Measurements from ENCODE around the gene GUCY2C.
"Not testable (repeated sequence)": the region's sequence is repeated elsewhere in the genome, so short reads cannot be mapped to it uniquely, and the experiment has no call there.

GUCY2C gene

DNA sequence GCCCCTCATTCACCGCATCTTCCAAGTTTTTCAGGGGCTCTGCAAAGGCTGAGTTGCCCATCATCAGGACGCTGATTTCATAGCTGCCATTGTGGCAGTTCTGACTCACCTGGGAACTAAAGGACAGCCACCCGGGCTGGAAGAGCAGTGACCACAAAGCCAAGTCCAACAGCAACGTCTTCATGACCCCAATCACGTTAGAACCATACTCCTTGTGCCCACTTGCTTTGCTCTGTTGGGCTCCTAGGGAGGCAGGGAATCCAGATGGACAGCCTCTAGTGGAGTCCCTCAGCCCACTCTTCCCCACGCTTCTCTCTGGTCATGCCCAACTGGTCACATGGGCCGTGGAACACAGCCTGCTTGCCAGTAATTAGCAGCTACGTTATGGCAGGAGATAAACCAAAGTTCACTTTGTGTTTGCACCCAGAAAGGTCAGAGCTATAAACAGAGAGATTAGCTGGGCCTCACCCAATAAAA lies at the start of gene GUCY2C:
Gene GUCY2C, minus strand, starts transcription at position 335 of the 477 bp plus-strand sequence. Its CDS starts 151 bp downstream, at position 184.
- H3K9me3 Mint-ChIP-seq = no peaks in the 10 kb centered on the region
- H3K4me1 Mint-ChIP-seq (ENCODE audit: low read depth) = peaks cover 8% of the 10 kb centered on the region
- no peak within 1 kb of the TSS for H3K4me3 Mint-ChIP-seq
- H3K27me3 Mint-ChIP-seq = peaks cover 5% of the 10 kb centered on the region
- H3K27ac Mint-ChIP-seq = no peak within 1 kb of the TSS
- intact Hi-C loops (cut with micrococcal nuclease) = no loop called here
- no peaks in the 10 kb centered on the region for H3K36me3 Mint-ChIP-seq (ENCODE audit: low read depth)

DNA sequence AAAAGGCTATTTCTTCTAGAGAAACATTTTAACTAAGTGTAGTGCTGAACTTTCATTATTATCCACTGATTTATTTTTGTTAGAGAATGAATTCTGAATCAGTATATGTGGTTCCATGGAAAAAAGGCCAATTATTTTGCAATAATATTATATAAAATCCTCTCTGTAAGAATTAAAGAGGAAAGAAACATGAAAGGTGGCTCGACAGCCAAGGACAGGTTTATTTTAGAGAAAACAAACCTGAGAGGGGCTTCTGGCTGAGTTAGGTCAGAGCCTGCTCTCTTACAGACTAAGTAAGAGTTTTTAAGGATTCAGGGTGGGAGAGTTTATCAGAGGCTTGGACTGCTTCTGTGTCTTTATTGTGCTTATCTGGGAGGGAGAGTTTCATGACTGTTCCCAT lies 46.7 kb upstream of the GUCY2C start:
- Mint-ChIP-seq H3K27me3 (peaks cover 1% of the 10 kb centered on the region), H3K36me3 (ENCODE audit: low read depth) (peaks cover 11% of the 10 kb centered on the region)

DNA sequence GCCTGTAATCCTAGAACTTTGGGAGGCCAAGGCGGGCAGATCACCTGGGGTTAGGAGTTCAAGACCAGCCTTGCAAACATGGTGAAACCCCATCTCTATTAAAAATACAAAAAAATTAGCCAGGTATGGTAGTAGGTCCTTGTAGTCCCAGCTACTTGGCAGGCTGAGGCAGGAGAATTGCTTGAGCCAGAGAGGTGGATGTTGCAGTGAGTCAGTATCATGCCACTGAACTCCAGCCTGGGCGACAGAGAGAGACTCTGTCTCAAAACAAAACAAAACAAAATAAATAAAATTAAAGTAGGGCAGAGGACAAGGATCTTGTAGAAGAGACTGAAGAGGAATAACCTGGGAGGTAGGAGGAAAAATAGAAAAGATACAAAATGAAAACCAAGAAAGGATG lies 45.5 kb upstream of the GUCY2C start:
- Mint-ChIP-seq H3K27me3 (peaks cover 1% of the 10 kb centered on the region), H3K27ac (no peak overlapping the region), H3K9me3 (peaks cover 13% of the 10 kb centered on the region), H3K4me3 (no peak overlapping the region), H3K36me3 (ENCODE audit: low read depth) (peaks cover 11% of the 10 kb centered on the region), H3K4me1 (ENCODE audit: low read depth) (no peaks in the 10 kb centered on the region)
- intact Hi-C loops (cut with micrococcal nuclease) = no loop called here

More for the DNA sequence above, 46.7 kb upstream of the GUCY2C start:
- H3K9me3 Mint-ChIP-seq = peaks cover 13% of the 10 kb centered on the region
- H3K4me1 Mint-ChIP-seq (ENCODE audit: low read depth) = no peaks in the 10 kb centered on the region
- H3K4me3 Mint-ChIP-seq = no peak overlapping the region
- intact Hi-C loops (cut with micrococcal nuclease) = no loop called here
- H3K27ac Mint-ChIP-seq = no peak overlapping the region

- peaks cover 10% of the 10 kb centered on the region for H3K9me3 Mint-ChIP-seq
- peaks cover 1% of the 10 kb centered on the region for H3K27me3 Mint-ChIP-seq
- peaks cover 11% of the 10 kb centered on the region for H3K36me3 Mint-ChIP-seq (ENCODE audit: low read depth)
- H3K27ac Mint-ChIP-seq = no peak overlapping the region
- intact Hi-C loops (cut with micrococcal nuclease) = no loop called here
- no peaks in the 10 kb centered on the region for H3K4me1 Mint-ChIP-seq (ENCODE audit: low read depth)
- H3K4me3 Mint-ChIP-seq = no peak overlapping the region
These were observed 44.8 kb upstream of the GUCY2C start for GRCh38 chr12:14741153-14741552.

- intact Hi-C loops (cut with micrococcal nuclease); H3K4me3 Mint-ChIP-seq; H3K27ac Mint-ChIP-seq; H3K4me1 Mint-ChIP-seq (ENCODE audit: low read depth); H3K27me3 Mint-ChIP-seq; H3K9me3 Mint-ChIP-seq; H3K36me3 Mint-ChIP-seq (ENCODE audit: low read depth): not testable (repeated sequence)
These were observed 40.0 kb upstream of the GUCY2C start for GRCh38 chr12:14736441-14736840.

DNA sequence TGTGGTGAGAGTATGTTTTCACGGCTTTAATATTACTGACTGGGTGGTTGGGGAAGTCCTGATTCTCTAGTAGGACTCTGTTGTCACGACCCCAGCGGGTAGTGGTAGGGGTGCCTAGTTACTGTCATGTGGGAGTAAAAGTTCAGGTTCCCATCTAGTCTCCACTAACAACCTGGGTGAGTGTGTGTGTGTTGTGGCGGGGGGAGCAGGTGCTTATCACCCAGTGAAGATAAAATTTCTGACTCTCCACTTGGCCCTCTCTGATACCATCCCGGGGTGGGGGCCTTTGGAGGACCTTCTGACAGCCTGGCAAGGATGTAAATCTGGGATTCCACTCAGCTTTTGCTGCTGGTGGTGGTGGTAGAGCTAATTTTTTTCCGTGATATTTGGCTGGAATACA lies 35.4 kb upstream of the GUCY2C start:
- peaks cover 5% of the 10 kb centered on the region for H3K27me3 Mint-ChIP-seq
- no peaks in the 10 kb centered on the region for H3K36me3 Mint-ChIP-seq (ENCODE audit: low read depth)
- no peak overlapping the region for H3K4me3 Mint-ChIP-seq
- intact Hi-C loops (cut with micrococcal nuclease) = no loop called here
- no peak overlapping the region for H3K27ac Mint-ChIP-seq
- no peaks in the 10 kb centered on the region for H3K4me1 Mint-ChIP-seq (ENCODE audit: low read depth)
- H3K9me3 Mint-ChIP-seq = peaks cover 11% of the 10 kb centered on the region

DNA sequence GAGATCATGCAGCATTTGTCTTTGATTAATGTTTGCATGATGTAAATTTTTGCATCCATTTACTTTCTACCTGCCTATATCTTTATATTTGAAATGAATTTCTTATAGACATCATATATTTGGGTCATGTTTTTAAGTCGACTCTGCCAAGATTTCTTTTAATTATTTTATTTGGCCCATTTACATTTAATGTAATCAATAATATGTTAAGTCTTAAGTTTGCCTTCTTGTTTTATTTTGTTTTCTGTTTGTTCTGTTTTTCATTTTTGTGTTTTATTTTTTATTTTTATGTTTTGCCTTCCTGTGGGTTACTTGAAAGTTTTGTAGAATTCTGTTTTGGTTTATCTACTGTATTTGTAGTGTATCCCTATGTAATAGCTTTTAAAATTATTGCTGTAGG lies 33.2 kb upstream of the GUCY2C start:
- no peak overlapping the region for H3K4me3 Mint-ChIP-seq
- intact Hi-C loops (cut with micrococcal nuclease) = no loop called here
- H3K9me3 Mint-ChIP-seq = peaks cover 24% of the 10 kb centered on the region
- peaks cover 5% of the 10 kb centered on the region for H3K27me3 Mint-ChIP-seq
- H3K4me1 Mint-ChIP-seq (ENCODE audit: low read depth) = no peaks in the 10 kb centered on the region
- H3K27ac Mint-ChIP-seq = no peak overlapping the region
- H3K36me3 Mint-ChIP-seq (ENCODE audit: low read depth) = no peaks in the 10 kb centered on the region

- H3K36me3 Mint-ChIP-seq (ENCODE audit: low read depth) = no peaks in the 10 kb centered on the region
- H3K27me3 Mint-ChIP-seq = peaks cover 1% of the 10 kb centered on the region
- H3K4me1 Mint-ChIP-seq (ENCODE audit: low read depth) = no peaks in the 10 kb centered on the region
- H3K4me3 Mint-ChIP-seq = no peak overlapping the region
- intact Hi-C loops (cut with micrococcal nuclease) = loop anchor here (1.0 to 5.0 kb wide), 4 partner anchors 124 to 545 kb away; partner anchors contain the start of gene RERG
- H3K9me3 Mint-ChIP-seq = peaks cover 14% of the 10 kb centered on the region
- H3K27ac Mint-ChIP-seq = no peak overlapping the region
These were observed 27.4 kb upstream of the GUCY2C start for GRCh38 chr12:14723763-14724162.

GRCh38 chr12:14716848-14717444 lies 20.5 kb upstream of the GUCY2C start:
- H3K27me3 Mint-ChIP-seq = peaks cover 8% of the 10 kb centered on the region
- intact Hi-C loops (cut with micrococcal nuclease) = loop anchor here (1.0 to 5.0 kb wide), 3 partner anchors 87 to 478 kb away; no protein-coding TSS in a partner anchor
- H3K9me3 Mint-ChIP-seq = no peaks in the 10 kb centered on the region

DNA sequence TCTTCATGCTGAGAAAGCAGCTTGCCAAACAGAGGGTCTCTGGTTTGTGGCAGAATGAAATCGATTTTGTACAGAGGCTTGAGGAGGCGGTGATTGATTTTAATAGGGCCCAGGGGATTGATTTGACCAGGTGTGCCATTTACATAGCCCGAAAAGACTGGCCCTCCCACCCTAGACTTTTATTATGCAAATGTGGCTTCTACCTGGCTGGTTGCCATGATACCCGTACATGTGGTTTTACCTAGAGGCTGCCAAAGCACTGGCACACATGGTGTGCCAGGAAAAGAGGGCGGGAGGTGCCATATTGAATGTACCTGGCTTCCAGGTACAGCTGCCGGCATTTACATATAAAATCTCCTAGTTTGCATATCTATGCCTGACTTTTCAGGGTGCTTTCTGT lies 18.0 kb upstream of the GUCY2C start:
- Mint-ChIP-seq H3K9me3 (no peaks in the 10 kb centered on the region), H3K4me3 (no peak overlapping the region), H3K27me3 (peaks cover 21% of the 10 kb centered on the region), H3K27ac (no peak overlapping the region), H3K36me3 (ENCODE audit: low read depth) (no peaks in the 10 kb centered on the region), H3K4me1 (ENCODE audit: low read depth) (peaks cover 12% of the 10 kb centered on the region)
- intact Hi-C loops (cut with micrococcal nuclease) = no loop called here

More at GRCh38 chr12:14716848-14717444, 20.5 kb upstream of the GUCY2C start:
- no peaks in the 10 kb centered on the region for H3K36me3 Mint-ChIP-seq (ENCODE audit: low read depth)
- no peaks in the 10 kb centered on the region for H3K4me1 Mint-ChIP-seq (ENCODE audit: low read depth)
- H3K4me3 Mint-ChIP-seq = no peak overlapping the region
- no peak overlapping the region for H3K27ac Mint-ChIP-seq

GRCh38 chr12:14710632-14711320 lies 14.4 kb upstream of the GUCY2C start:
- Mint-ChIP-seq H3K9me3 (no peaks in the 10 kb centered on the region), H3K36me3 (ENCODE audit: low read depth) (no peaks in the 10 kb centered on the region), H3K4me1 (ENCODE audit: low read depth) (peaks cover 22% of the 10 kb centered on the region), H3K27me3 (peaks cover 42% of the 10 kb centered on the region), H3K4me3 (no peak overlapping the region), H3K27ac (no peak overlapping the region)
- intact Hi-C loops (cut with micrococcal nuclease) = no loop called here

DNA sequence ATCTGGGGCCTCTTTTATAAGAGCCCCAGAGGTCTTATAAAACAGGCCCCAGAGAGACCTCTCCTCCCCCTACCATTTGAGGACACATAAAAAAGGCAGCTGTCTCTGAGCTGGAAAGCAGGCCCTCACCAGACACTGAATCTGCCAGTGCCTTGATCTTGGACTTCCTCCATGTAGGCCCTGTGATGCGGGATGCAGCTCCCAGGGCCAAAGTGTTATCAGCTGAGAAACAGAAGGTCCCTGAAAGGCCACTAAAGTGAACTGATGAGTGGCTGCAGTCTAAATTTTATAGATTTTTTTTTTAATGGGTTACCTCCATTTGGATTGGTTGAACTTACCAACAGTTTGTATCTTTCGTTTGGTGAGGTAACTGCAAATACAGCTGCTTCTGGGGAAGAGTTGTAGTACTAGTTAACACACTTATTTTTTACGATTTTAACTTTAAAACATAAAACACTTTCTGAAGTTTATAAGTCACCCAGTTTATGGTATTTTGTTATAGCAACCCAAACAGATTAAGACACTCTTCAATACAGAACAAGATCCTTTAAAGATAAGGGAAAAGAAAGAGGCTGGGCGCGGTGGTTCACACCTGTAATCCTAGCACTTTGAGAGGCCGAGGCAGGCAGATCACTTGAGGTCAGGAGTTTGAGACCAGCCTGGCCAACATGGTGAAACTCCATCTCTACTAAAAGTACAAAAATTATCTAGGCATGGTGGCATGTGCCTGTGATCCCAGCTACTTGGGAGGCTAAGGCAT lies 5.6 kb upstream of the GUCY2C start:
- no peaks in the 10 kb centered on the region for H3K4me1 Mint-ChIP-seq (ENCODE audit: low read depth)
- no peak overlapping the region for H3K27ac Mint-ChIP-seq
- H3K27me3 Mint-ChIP-seq = peaks cover 3% of the 10 kb centered on the region
- H3K36me3 Mint-ChIP-seq (ENCODE audit: low read depth) = no peaks in the 10 kb centered on the region
- no peak overlapping the region for H3K4me3 Mint-ChIP-seq
- H3K9me3 Mint-ChIP-seq = no peaks in the 10 kb centered on the region
- intact Hi-C loops (cut with micrococcal nuclease) = no loop called here

DNA sequence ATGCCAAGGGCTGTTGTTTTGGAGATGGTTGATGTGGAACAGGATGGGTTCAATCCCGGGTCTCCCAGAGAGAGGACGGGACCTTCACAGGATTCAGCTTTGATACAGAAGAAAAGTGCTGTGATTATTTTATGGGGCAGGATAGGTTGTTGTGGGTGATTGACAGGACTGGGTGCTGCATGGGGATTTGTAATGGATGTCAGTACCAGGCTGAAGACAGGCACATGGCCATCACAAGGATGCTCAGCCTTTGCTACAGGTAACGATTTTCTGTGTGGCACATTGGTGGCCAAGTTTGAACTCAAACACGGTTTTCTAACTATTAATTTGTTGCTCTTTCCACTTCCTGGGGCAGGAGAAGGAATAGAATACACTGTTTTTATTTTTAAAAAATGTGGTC lies 4.5 kb upstream of the GUCY2C start:
- H3K4me3 Mint-ChIP-seq = no peak overlapping the region
- H3K4me1 Mint-ChIP-seq (ENCODE audit: low read depth) = no peaks in the 10 kb centered on the region
- intact Hi-C loops (cut with micrococcal nuclease) = no loop called here
- no peaks in the 10 kb centered on the region for H3K36me3 Mint-ChIP-seq (ENCODE audit: low read depth)
- peaks cover 5% of the 10 kb centered on the region for H3K27me3 Mint-ChIP-seq
- H3K9me3 Mint-ChIP-seq = no peaks in the 10 kb centered on the region
- no peak overlapping the region for H3K27ac Mint-ChIP-seq

DNA sequence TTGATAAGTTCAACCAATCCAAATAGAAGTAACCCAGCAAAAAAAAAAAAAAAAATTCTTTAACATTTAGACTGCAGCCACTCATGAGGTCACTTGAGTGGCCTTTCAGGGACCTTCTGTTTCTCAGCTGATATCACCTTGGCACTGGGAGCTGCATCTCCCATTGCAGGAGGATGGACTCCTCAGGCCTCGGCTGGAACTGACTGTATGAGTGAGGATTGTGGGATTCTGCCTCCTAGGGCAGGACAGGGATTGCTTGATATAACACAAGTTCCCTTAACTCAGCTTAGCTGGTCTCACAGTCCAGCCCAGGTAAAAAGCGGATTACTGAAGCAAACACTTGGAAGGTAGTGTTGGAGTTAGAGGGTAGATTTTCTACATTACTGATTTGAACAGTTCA lies 3.5 kb upstream of the GUCY2C start:
- Mint-ChIP-seq H3K27ac (no peak overlapping the region), H3K36me3 (ENCODE audit: low read depth) (no peaks in the 10 kb centered on the region), H3K4me1 (ENCODE audit: low read depth) (no peaks in the 10 kb centered on the region), H3K4me3 (no peak overlapping the region), H3K27me3 (peaks cover 5% of the 10 kb centered on the region), H3K9me3 (no peaks in the 10 kb centered on the region)
- intact Hi-C loops (cut with micrococcal nuclease) = no loop called here

Data from dendritic cell treated with granulocyte-macrophage colony-stimulating factor and Interleukin-4, amounts not matched to agents 40 ng/mL and 50 ng/mL, for 4 days (primary cell).